ENCODE results near the gene HMG20B. TPM values are rescaled to one million over a fixed set of nuclear protein-coding genes. Genes with fewer than 3 reads are reported as not detected.

HMG20B gene
- total and polyA plus RNA-seq, 2 of the 8 experiments (the other 6 are each of a cell fraction or from before 2014, with no cell fraction given): 42.9 to 74.2 TPM

DNA sequence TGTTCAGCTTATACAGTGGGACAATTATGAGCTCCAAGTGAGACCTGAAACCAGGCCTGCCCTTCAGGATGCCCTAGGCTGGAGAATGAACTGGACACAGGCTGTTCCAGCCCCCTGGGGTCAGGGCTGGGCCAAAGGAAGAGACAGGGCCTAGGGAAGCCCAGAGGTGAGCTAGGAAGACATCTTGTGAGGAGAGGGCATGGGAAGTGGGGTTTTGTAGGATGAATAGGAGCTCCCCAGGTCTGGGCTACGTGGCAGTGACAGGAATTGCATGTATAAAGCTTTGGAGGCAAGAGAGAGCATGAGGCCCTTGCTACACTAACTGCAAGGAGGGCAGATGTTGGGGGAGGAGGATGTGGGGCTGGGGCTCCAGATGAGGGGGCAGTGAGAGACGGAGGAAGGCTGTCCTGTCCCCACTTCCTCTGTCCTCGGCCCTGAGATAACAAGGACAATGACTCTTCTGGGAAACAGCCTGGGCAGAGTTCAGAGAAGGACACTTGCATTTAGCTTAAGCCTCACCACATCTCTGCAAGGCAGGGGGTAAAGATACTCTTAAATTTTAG lies 35.4 kb downstream of the HMG20B start:
- DNase-seq (ENCODE audit: low read depth in 1 of 2, low spot score in 2 of 2) (no peak), FAIRE-seq (no peak)
- Histone ChIP-seq H4K20me1 (replicated peaks in 1 of 2; ENCODE audit: control insufficient read depth in 1 of 2, insufficient read depth in 2 of 2, low read length in 2 of 2) (peaks cover 2 to 10% of the 10 kb centered on the region in 2 experiments), H3K9me3 (ENCODE audit: insufficient read depth in 2 of 2, low read depth in 1 of 2, low read length in 1 of 2) (no peaks in the 10 kb centered on the region), H3K9ac (replicated peaks in 1 of 4; ENCODE audit: extremely low read depth in 1 of 4, low read depth in 3 of 4, low read length in 3 of 4) (peak overlapping the region in 1 of 4 experiments; percentile 27; a peak in 1 of 7 replicates), H3K4me3 (ENCODE audit: extremely low read depth in 1 of 4, insufficient read depth in 2 of 4, low read depth in 3 of 4, low read length in 4 of 4) (peak overlapping the region in 1 of 4 experiments; percentile 64; a peak in 2 of 8 replicates), H3K14ac (ENCODE audit: insufficient read length) (no peak overlapping the region), H3K27me3 (replicated peaks in 1 of 4; ENCODE audit: control insufficient read depth in 3 of 4, extremely low read depth in 1 of 4, insufficient read depth in 3 of 4, low read length in 3 of 4) (peaks cover 0 to 16% (median 13%) of the 10 kb centered on the region in 4 experiments; a peak in 5 of 7 replicates), H2BK20ac (ENCODE audit: low read length) (no peak overlapping the region), H3K27ac (ENCODE audit: low read depth, low read length) (no peak overlapping the region), H2AFZ (ENCODE audit: low read length) (no peak overlapping the region), H2BK12ac (ENCODE audit: low read depth, low read length) (peak overlapping the region; percentile 53; the same call in 1 of the 2 replicates), H3K4ac (replicated peaks; ENCODE audit: insufficient read length, low read depth, low read length) (peak overlapping the region; percentile 64), H3K36me3 (ENCODE audit: control insufficient read depth in 2 of 4, insufficient read depth in 4 of 4, low read length in 3 of 4) (peaks cover 0 to 18% (median 3%) of the 10 kb centered on the region in 4 experiments; a peak in 2 of 8 replicates), H4K8ac (ENCODE audit: extremely low read depth, insufficient read depth, low read length) (no peak overlapping the region), H2BK120ac (replicated peaks; ENCODE audit: low read depth, low read length) (peak overlapping the region; percentile 13), H3K18ac (ENCODE audit: extremely low read depth, low read length) (no peak overlapping the region), H2BK15ac (ENCODE audit: low read length) (no peak overlapping the region; the same call in 1 of the 2 replicates), H2AK5ac (ENCODE audit: low read depth, low read length) (no peak overlapping the region), H3K4me1 (replicated peaks in 1 of 4; ENCODE audit: control insufficient read depth in 3 of 4, insufficient read depth in 4 of 4, low read length in 3 of 4) (peaks cover 3 to 14% (median 12%) of the 10 kb centered on the region in 4 experiments), H3K4me2 (ENCODE audit: insufficient read depth in 1 of 2, low read depth in 2 of 2, low read length in 2 of 2) (peak overlapping the region; percentile 82 to 83; a peak in 3 of 4 replicates), H3K23me2 (ENCODE audit: low read depth, low read length) (peaks cover 18% of the 10 kb centered on the region; the same call in 1 of the 2 replicates), H4K5ac (ENCODE audit: insufficient read length, low read depth, low read length) (no peak overlapping the region), H3K79me2 (ENCODE audit: control insufficient read depth in 1 of 2, insufficient read depth in 2 of 2, low read length in 2 of 2) (no peaks in the 10 kb centered on the region), H3K23ac (ENCODE audit: insufficient read length) (no peak overlapping the region), H3K79me1 (ENCODE audit: low read depth, low read length) (no peaks in the 10 kb centered on the region), H3K56ac (replicated peaks; ENCODE audit: insufficient read length, low read depth, low read length) (no peak overlapping the region), H2BK5ac (ENCODE audit: low read depth, low read length) (0 out of 2 replicates have a peak overlapping the region, but pooled peaks have one; percentile 35), H4K91ac (replicated peaks; ENCODE audit: insufficient read length, low read length) (peak overlapping the region; percentile 49)
- TF ChIP-seq CHD1 (IDR thresholded peaks at IDR 0.05; ENCODE audit: low read depth, low read length) (no peak), SP1 (IDR thresholded peaks at IDR 0.05; ENCODE audit: low read depth, low read length) (no peak), SIRT6 (IDR thresholded peaks at IDR 0.05; ENCODE audit: low read length) (no peak), KDM1A (IDR thresholded peaks at IDR 0.05; ENCODE audit: borderline replicate concordance, low read length) (peak; percentile 75)
- TF ChIP-seq, protein P1, sequence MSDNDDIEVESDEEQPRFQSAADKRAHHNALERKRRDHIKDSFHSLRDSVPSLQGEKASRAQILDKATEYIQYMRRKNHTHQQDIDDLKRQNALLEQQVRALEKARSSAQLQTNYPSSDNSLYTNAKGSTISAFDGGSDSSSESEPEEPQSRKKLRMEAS (IDR thresholded peaks at IDR 0.05): no peak
- WGBS, 2 experiments (ENCODE audit: extremely low coverage in 1 of 2, insufficient coverage in 1 of 2, insufficient read length in 1 of 2, insufficient replicate concordance in 2 of 2, low coverage in 1 of 2, low lambda C conversion rate in 2 of 2, missing lambda C conversion rate in 1 of 2): 80% methylated on average over 3 of the region's 3 CpGs; no CpG with 5 or more reads in 1 of the 2 experiments
- ChIA-PET POLR2A (ENCODE audit: partially characterized antibody) (interaction anchor here (0.8 to 1.8 kb wide), 7 partner anchors 9 to 64 kb away, joined by 3 to 6 read pairs (median 4); no protein-coding TSS in a partner anchor), CTCF (ENCODE audit: partially characterized antibody) (interaction anchor here (0.6 to 4.0 kb wide), 11 partner anchors 10 to 92 kb away, joined by 3 to 23 read pairs (median 3); partner anchors contain the start of genes GIPC3 and PIP5K1C)
